PFSK-1 (cell line): ENCODE results near the gene ZMYM5.

Experiments
- POLR2AphosphoS5 ChIP-seq: IDR thresholded peaks from 2 replicates; pipeline ENCODE4 v1.6.1; 2012; ENCODE audit warnings: low read depth, mild to moderate bottlenecking, control low read depth, low read length, moderate library complexity
- REST ChIP-seq, 2 experiments: IDR thresholded peaks; 2 replicates each; pipeline versions ENCODE4 v1.6.1 to v1.8.0; 2011 to 2012; ENCODE audit warnings: low read depth in 2 of 2, low read length in 2 of 2, control low read depth in 1 of 2, inconsistent platforms in 1 of 2, mild to moderate bottlenecking in 1 of 2, moderate library complexity in 1 of 2; ENCODE audit not compliant: insufficient read depth in 1 of 2
- SIN3A ChIP-seq: IDR thresholded peaks from 2 replicates; pipeline ENCODE4 v1.6.1; 2012; ENCODE audit warnings: mild to moderate bottlenecking, low read length, moderate library complexity, borderline replicate concordance; ENCODE audit not compliant: insufficient read depth
- TAF1 ChIP-seq: IDR thresholded peaks from 2 replicates; pipeline ENCODE4 v1.6.1; 2012; ENCODE audit warnings: low read length, control low read depth, borderline replicate concordance; ENCODE audit not compliant: insufficient read depth

- TF ChIP-seq REST (IDR thresholded peaks at IDR 0.05; ENCODE audit: insufficient read depth in 1 of 2, low read depth in 2 of 2, low read length in 2 of 2) (no peak), POLR2AphosphoS5 (no peak), TAF1 (no peak), SIN3A (no peak)
Observed at GRCh38 chr13:19908350-19908986, 45.0 kb upstream of the ZMYM5 start.
